H1 (cell line): ENCODE results near the gene SEMA3B. TPM values are rescaled to one million over a fixed set of nuclear protein-coding genes. Genes with fewer than 3 reads are reported as not detected.

Experiments used
- ATF3 ChIP-seq: IDR thresholded peaks from 2 replicates; pipeline ENCODE4 v1.6.1; 2011; ENCODE audit warnings: low read depth, mild to moderate bottlenecking, low read length; ENCODE audit not compliant: insufficient read depth
- HDAC2 ChIP-seq, 2 experiments: fragments of 300-600 bp in 1 of 2; sonication (generic) in 1 of 2; IDR thresholded peaks; 2 replicates each; pipeline ENCODE4 v1.6.1; 2011 to 2012; ENCODE audit warnings: low read depth in 2 of 2, low read length in 2 of 2, mild to moderate bottlenecking in 2 of 2, moderate library complexity in 2 of 2, borderline replicate concordance in 1 of 2, inconsistent platforms in 1 of 2
- SAP30 ChIP-seq: fragments of 300-600 bp; sonication (generic); IDR thresholded peaks from 2 replicates; pipeline ENCODE4 v1.7.1; 2012; ENCODE audit warnings: low read length, moderate library complexity, mild to moderate bottlenecking, inconsistent platforms; ENCODE audit not compliant: insufficient read depth, insufficient replicate concordance
- SIX5 ChIP-seq: IDR thresholded peaks from 2 replicates; pipeline ENCODE4 v1.6.1; 2011; ENCODE audit warnings: mild to moderate bottlenecking, low read depth, low read length
- polyA plus RNA-seq, 7 experiments: library from polyadenylated mRNA; depleted of rRNA in 3 of 7; stranded (reverse) in 5 of 7; unstranded in 2 of 7; fragments of >200 nt in 5 of 7; fragments of 200-250 nt in 2 of 7; gene quantifications; 1 replicate in 5 of 7; 2 replicates in 1 of 7; 4 replicates in 1 of 7; pipeline versions ENCODE4 v1.2.1 to v1.2.3, GENCODE V29; 2011 to 2013; ENCODE audit warnings: missing spikeins in 2 of 7, mixed read lengths in 2 of 7
- total RNA-seq: library from RNA; stranded (reverse); fragmentation: NEBNext Ultra II Directional; extraction: Animal tissue kit (Norgen Biotek cat#: 25700); gene quantifications from 2 replicates; pipeline ENCODE4 v1.2.1, GENCODE V29; 2021

SEMA3B gene
- total and polyA plus RNA-seq, 2 of the 8 experiments (the other 6 are each of a cell fraction or from before 2014, with no cell fraction given): 3.0 to 4.7 TPM

DNA sequence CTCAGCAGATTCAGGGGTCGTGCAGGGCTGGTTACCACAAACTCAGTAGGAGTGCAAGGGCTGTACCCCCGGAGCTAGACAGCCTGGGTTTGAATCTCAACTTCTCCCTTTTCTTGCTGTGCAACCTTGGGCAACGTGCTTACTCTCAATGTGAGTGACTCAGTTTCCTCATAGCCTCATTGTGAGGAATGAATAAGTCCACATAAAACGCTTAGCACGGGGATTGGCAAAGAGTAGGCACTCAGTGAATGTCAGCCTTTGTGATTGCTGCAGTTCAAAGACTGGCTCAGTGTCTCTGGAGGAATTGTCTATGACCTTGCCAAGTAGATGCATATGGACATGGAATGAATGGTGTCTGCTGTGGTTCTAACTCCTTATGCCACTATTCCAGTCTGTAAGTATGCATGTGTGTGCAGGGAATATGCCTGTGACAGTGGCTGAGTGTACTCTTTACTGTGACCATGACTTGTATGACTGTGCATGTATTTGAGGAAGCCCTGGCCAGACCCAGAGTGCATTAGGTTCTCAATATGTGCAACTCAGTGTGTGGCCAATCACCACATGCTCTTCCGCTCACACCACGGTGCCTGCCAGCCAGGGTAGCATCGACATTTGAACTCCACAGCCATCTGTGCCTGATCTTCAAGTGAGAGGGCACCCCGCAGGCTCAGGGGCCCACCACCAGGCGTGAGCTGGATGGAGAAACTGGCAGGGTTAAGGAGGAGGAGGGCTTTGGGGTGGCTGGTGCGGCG is 31.2 kb downstream of the SEMA3B start (continued):
- TF ChIP-seq ATF3: no peak
- TF ChIP-seq SIX5: no peak
- no peak for TF ChIP-seq SAP30
- TF ChIP-seq HDAC2 (IDR thresholded peaks at IDR 0.05; ENCODE audit: borderline replicate concordance in 1 of 2, low read depth in 2 of 2, low read length in 2 of 2): no peak
